Natural killer cell (primary cell): ENCODE results near the gene FEN1. TPM values are rescaled to one million over a fixed set of nuclear protein-coding genes. Genes with fewer than 3 reads are reported as not detected.
A peak's percentile ranks its signal among the peaks of the same experiment; 100 is the strongest.

Experiments used
- ATAC-seq, 3 donors: fragments of 150-1000 bp in 2 of 3; fragments of 200-7000 bp in 1 of 3; cut with Tn5 transposase; 1 replicate in 1 of 3; 2 replicates in 2 of 3; pipeline ENCODE4 v1.10.0; 2021; ENCODE audit warnings: mild to moderate bottlenecking in 2 of 3, moderate library complexity in 2 of 3
- DNase-seq, 2 donors: peaks; one replicate each; pipeline versions ENCODE4 v3.0.0 to v3.0.0-alpha.2; 2013 to 2021; ENCODE audit warnings: mixed read lengths in 1 of 2
- H3K27ac ChIP-seq: one replicate; pipeline ENCODE4 v1.5.1; 2013; ENCODE audit warnings: mild to moderate bottlenecking, low read length
- H3K27me3 ChIP-seq: one replicate; pipeline ENCODE4 v1.6.1; 2013; ENCODE audit warnings: low read length; ENCODE audit not compliant: control insufficient read depth, insufficient read depth
- H3K36me3 ChIP-seq: one replicate; pipeline ENCODE4 v1.6.1; 2013; ENCODE audit warnings: low read length; ENCODE audit not compliant: control insufficient read depth, insufficient read depth
- H3K4me1 ChIP-seq: one replicate; pipeline ENCODE4 v1.6.1; 2013; ENCODE audit warnings: low read length; ENCODE audit not compliant: control insufficient read depth, insufficient read depth
- H3K4me3 ChIP-seq: one replicate; pipeline ENCODE4 v1.5.1; 2013; ENCODE audit warnings: low read length
- H3K9me3 ChIP-seq: one replicate; pipeline ENCODE4 v1.6.1; 2013; ENCODE audit warnings: low read length; ENCODE audit not compliant: control insufficient read depth, insufficient read depth
- H3K27ac Mint-ChIP-seq, 2 donors: one replicate each; pipeline ENCODE4 v1.8.0; 2022; ENCODE audit warnings: mild to moderate bottlenecking in 2 of 2, mixed read lengths in 2 of 2, moderate library complexity in 1 of 2
- H3K27me3 Mint-ChIP-seq, 2 donors: one replicate each; pipeline ENCODE4 v1.8.0; 2022; ENCODE audit warnings: low read depth in 2 of 2, mixed read lengths in 2 of 2
- H3K36me3 Mint-ChIP-seq: one replicate; pipeline ENCODE4 v1.8.0; 2022; ENCODE audit warnings: mixed read lengths
- H3K4me1 Mint-ChIP-seq, 2 donors: one replicate each; pipeline ENCODE4 v1.8.0; 2022; ENCODE audit warnings: mixed read lengths in 2 of 2
- H3K4me3 Mint-ChIP-seq: one replicate; pipeline ENCODE4 v1.8.0; 2022; ENCODE audit warnings: mild to moderate bottlenecking, moderate library complexity, mixed read lengths
- H3K9me3 Mint-ChIP-seq, 2 donors: one replicate each; pipeline ENCODE4 v1.8.0; 2022; ENCODE audit warnings: mixed read lengths in 2 of 2
- WGBS: methylation state at CpG from one replicate; pipeline ENCODE4 v1.1.7; 2013; ENCODE audit warnings: missing lambda C conversion rate; ENCODE audit not compliant: insufficient coverage; 5-methylcytosine and 5-hydroxymethylcytosine counted together
- intact Hi-C: fragments of 100-400 bp; cut with micrococcal nuclease; formaldehyde crosslinking; loops from one replicate; pipeline ENCODE4 v1.14.2; 2022
- total RNA-seq, 4 donors: library from RNA; stranded (reverse); fragments of 120-200 nt in 1 of 4; gene quantifications; one replicate each; pipeline versions ENCODE4 v1.2.3 to v1.2.4, GENCODE V29; 2013 to 2022
- TF ChIP-seq, protein P1 (sequence below): fragments of 200-600 bp; IDR thresholded peaks from one replicate; pipeline ENCODE4 v1.8.0; 2022; ENCODE audit warnings: antibody characterized with exemption

Gene FEN1
- total RNA-seq, 3 donors from 2014 or later (not counting 1 experiment from before 2014, with no cell fraction given) = 14.2 to 17.8 (median 17.5) TPM

DNA sequence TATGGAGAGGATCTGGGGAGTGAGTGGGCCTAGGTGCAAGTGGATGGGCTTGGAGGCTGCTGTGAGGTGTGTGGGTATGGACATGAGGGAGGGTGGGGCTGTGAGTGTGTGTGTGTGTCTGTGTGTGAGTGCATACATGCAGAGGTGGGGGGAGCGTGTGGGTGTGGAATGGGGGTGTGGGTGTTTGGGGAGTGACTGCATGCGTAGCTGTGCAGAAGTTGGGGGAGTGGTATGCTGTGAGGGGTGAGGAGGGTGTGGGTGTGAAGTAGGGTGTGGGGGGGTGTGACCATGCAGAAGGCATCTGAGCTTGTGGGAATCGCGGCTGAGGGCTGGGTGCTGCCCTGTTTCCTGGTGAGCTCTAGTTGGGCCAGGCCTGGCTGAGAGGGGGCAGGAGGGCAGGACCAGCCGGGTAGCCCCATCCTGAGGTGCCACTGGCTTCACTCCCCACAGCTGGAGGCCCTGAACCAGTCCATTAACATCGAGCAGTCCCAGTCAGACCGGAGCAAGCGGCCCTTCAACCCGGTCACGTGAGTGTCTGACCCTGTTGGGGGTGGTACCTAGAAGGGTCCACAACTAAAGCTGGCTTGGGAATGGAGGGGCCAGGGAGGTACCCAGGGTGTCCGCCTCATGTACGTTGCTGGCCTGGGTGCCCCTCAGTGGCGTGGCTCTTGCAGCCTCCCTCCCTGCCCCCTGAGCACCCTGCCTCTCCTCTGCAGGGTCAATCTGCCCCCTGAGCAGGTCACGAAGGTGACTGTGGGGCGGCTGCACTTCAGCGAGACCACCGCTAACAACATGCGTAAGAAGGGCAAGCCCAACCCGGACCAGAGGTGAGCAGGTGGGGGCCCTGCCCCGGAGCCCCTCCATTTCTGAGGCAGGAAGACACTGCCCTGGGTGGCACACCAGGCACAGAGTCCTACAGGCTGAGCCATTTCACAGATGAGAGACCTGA is 16.8 kb upstream of the FEN1 start:
- intact Hi-C loops = loop anchor here (2.0 kb wide), 1 partner anchor 29 kb away; no protein-coding TSS in a partner anchor
- no peaks in the 10 kb centered on the region for H3K27me3 ChIP-seq
- Mint-ChIP-seq H3K36me3 (no peaks in the 10 kb centered on the region), H3K27ac (peak overlapping the region; percentile 56 to 85), H3K9me3 (no peaks in the 10 kb centered on the region), H3K4me1 (peaks cover 13 to 28% of the 10 kb centered on the region in 2 donors), H3K4me3 (peak overlapping the region; percentile 69), H3K27me3 (no peaks in the 10 kb centered on the region)
- 79% methylated on average over 20 of the region's 20 CpGs for WGBS
- H3K36me3 ChIP-seq = no peaks in the 10 kb centered on the region
- H3K4me3 ChIP-seq = no peak overlapping the region
- peak; percentile 45 to 63 (median 47) for ATAC-seq
- no peak overlapping the region for H3K27ac ChIP-seq
- DNase-seq = peak; percentile 32 to 38
- H3K4me1 ChIP-seq = peaks cover 45% of the 10 kb centered on the region
- no peaks in the 10 kb centered on the region for H3K9me3 ChIP-seq
- TF ChIP-seq, protein P1, sequence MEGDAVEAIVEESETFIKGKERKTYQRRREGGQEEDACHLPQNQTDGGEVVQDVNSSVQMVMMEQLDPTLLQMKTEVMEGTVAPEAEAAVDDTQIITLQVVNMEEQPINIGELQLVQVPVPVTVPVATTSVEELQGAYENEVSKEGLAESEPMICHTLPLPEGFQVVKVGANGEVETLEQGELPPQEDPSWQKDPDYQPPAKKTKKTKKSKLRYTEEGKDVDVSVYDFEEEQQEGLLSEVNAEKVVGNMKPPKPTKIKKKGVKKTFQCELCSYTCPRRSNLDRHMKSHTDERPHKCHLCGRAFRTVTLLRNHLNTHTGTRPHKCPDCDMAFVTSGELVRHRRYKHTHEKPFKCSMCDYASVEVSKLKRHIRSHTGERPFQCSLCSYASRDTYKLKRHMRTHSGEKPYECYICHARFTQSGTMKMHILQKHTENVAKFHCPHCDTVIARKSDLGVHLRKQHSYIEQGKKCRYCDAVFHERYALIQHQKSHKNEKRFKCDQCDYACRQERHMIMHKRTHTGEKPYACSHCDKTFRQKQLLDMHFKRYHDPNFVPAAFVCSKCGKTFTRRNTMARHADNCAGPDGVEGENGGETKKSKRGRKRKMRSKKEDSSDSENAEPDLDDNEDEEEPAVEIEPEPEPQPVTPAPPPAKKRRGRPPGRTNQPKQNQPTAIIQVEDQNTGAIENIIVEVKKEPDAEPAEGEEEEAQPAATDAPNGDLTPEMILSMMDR = no peak

DNA sequence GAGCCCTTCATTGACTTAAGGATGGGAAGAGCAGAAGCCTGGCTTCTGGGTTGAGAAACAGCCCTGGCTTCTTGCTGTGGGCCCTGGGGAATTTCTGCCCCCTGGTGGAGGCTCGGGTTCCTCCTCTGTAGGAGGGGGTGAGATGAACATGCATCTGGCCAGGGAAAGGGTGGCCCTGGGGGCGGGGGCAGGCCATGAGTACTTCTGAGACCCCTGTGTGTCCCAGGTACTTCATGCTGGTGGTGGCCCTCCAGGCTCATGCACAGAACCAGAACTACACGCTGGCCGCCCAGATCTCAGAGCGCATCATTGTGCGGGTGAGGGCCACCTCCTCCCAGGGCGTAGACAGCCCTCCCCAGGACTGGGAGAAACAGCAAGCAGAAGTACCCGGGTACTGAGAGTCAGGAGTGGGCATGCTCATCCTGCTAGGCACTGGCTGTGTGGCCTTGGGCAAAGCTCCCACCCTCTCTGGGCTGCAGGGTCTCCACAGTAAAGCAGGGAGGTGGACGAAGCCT is 16.1 kb upstream of the FEN1 start:
- no peaks in the 10 kb centered on the region for H3K27me3 ChIP-seq
- ATAC-seq (peak; percentile 55 to 67 (median 60)), DNase-seq (peak; percentile 55 to 71)
- H3K4me3 ChIP-seq = no peak overlapping the region
- H3K4me1 Mint-ChIP-seq = peaks cover 13 to 28% of the 10 kb centered on the region in 2 donors
- no peaks in the 10 kb centered on the region for H3K27me3 Mint-ChIP-seq
- peaks cover 42% of the 10 kb centered on the region for H3K4me1 ChIP-seq
- H3K4me3 Mint-ChIP-seq = peak overlapping the region; percentile 69
- 65% methylated on average over 9 of the region's 9 CpGs for WGBS
- H3K9me3 Mint-ChIP-seq = no peaks in the 10 kb centered on the region
- TF ChIP-seq, protein P1 = peak; percentile 70
- intact Hi-C loops = loop anchor here (2.0 kb wide), 1 partner anchor 30 kb away; no protein-coding TSS in a partner anchor
- H3K36me3 ChIP-seq = no peaks in the 10 kb centered on the region
- peak overlapping the region; percentile 56 to 85 for H3K27ac Mint-ChIP-seq
- H3K36me3 Mint-ChIP-seq = no peaks in the 10 kb centered on the region
- H3K9me3 ChIP-seq = no peaks in the 10 kb centered on the region
- H3K27ac ChIP-seq = no peak overlapping the region

DNA sequence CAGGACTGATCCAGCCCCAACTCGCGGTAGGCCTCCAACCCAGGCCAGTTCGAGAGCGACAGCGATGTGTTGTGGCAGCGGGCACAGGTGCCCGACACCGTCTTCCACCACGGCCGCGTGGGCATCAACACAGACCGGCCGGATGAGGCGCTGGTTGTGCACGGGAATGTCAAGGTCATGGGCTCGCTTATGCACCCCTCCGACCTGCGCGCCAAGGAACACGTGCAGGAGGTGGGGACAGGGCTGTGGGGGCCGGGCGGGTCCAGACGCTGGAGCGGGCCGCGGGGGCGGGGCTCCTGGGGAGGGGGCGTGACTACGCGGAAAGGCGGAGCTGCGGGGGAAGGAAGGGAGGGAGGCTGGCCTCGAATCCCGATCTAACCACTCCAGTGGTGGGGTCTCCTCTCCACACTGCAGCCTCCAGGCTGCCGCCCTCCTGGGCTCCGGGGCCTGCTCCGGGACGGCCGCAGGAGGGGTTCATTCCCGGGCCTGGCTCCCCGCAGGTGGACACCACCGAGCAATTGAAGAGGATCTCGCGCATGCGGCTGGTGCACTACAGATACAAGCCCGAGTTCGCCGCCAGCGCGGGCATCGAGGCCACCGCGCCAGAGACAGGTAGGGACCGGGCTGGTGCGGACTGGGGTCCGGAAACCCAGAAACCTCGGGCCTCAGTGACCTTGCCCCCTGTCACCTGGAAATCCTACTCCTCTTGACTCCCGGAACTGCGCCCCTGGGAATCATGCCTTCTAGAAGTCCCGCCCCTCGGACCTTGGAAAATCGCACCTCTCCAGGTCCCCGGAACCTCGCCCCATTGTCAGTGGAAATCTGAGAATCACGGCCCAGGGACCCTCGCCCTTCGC is 15.2 kb upstream of the FEN1 start:
- WGBS = 26% methylated on average over 67 of the region's 67 CpGs
- H3K27me3 Mint-ChIP-seq = no peaks in the 10 kb centered on the region
- H3K4me3 ChIP-seq = peak overlapping the region; percentile 18

More for the DNA sequence above, 15.2 kb upstream of the FEN1 start:
- H3K27me3 ChIP-seq = no peaks in the 10 kb centered on the region
- peaks cover 37% of the 10 kb centered on the region for H3K4me1 ChIP-seq
- TF ChIP-seq, protein P1 = no peak
- Mint-ChIP-seq H3K4me3 (peak overlapping the region; percentile 69), H3K4me1 (peaks cover 13 to 28% of the 10 kb centered on the region in 2 donors), H3K9me3 (no peaks in the 10 kb centered on the region), H3K27ac (no peak overlapping the region), H3K36me3 (no peaks in the 10 kb centered on the region)
- H3K36me3 ChIP-seq = no peaks in the 10 kb centered on the region
- peak; percentile 64 to 69 for DNase-seq
- no peaks in the 10 kb centered on the region for H3K9me3 ChIP-seq
- peak; percentile 68 to 74 (median 73) for ATAC-seq
- intact Hi-C loops = loop anchor here (2.0 kb wide), 1 partner anchor 31 kb away; no protein-coding TSS in a partner anchor
- H3K27ac ChIP-seq = no peak overlapping the region
